Keratinocyte (primary cell): ENCODE measurements around the gene CYSTM1. TPM values are rescaled to one million over a fixed set of nuclear protein-coding genes. Genes with fewer than 3 reads are reported as not detected.
"Not testable (repeated sequence)": the region's sequence is repeated elsewhere in the genome, so short reads cannot be mapped to it uniquely, and the experiment has no call there.

Source experiments
- DNase-seq: peaks from one replicate; pipeline ENCODE4 v3.0.0-alpha.2; 2011; ENCODE audit warnings: low read depth, missing footprints, low spot score
- FAIRE-seq: peaks from 2 replicates; lab custom pipeline; 2011; peaks lifted over from hg19 to GRCh38; lab: Jason Lieb, UNC
- H2AFZ ChIP-seq: 2 replicates; pipeline ENCODE4 v1.6.0; 2012; ENCODE audit warnings: low read length, control low read depth, inconsistent platforms; ENCODE audit not compliant: control insufficient read depth
- H3K27ac ChIP-seq: 2 replicates; pipeline ENCODE4 v1.5.1; 2011; ENCODE audit warnings: low read length; ENCODE audit not compliant: control insufficient read depth, insufficient read depth
- H3K27me3 ChIP-seq: 3 replicates; pipeline ENCODE4 v1.6.0; 2011; ENCODE audit warnings: low read length; ENCODE audit not compliant: control insufficient read depth, insufficient read depth; ENCODE audit errors: extremely low read depth
- H3K36me3 ChIP-seq, 2 experiments: 2 replicates in 1 of 2; 3 replicates in 1 of 2; pipeline ENCODE4 v1.5.1; 2011; ENCODE audit warnings: low read length in 2 of 2, mild to moderate bottlenecking in 1 of 2; ENCODE audit not compliant: control insufficient read depth in 2 of 2, insufficient read depth in 2 of 2; ENCODE audit errors: extremely low read depth in 1 of 2
- H3K4me1 ChIP-seq: 3 replicates; pipeline ENCODE4 v1.5.1; 2011; ENCODE audit warnings: low read length; ENCODE audit not compliant: control insufficient read depth, insufficient read depth; ENCODE audit errors: extremely low read depth
- H3K4me2 ChIP-seq: 3 replicates; pipeline ENCODE4 v1.6.0; 2011; ENCODE audit warnings: low read depth, low read length; ENCODE audit not compliant: control insufficient read depth, insufficient read depth; ENCODE audit errors: extremely low read depth
- H3K4me3 ChIP-seq, 3 experiments: fragments of 200-600 bp in 1 of 3; sonication (generic) in 1 of 3; 2 replicates in 2 of 3; 3 replicates in 1 of 3; pipeline ENCODE4 v1.5.1; 2011 to 2016; ENCODE audit warnings: low read length in 3 of 3, mild to moderate bottlenecking in 3 of 3, control low read depth in 2 of 3, inconsistent platforms in 1 of 3, low read depth in 1 of 3, mixed read lengths in 1 of 3, mixed run types in 1 of 3, moderate library complexity in 1 of 3; ENCODE audit not compliant: control insufficient read depth in 2 of 3, insufficient read depth in 2 of 3; ENCODE audit errors: extremely low read depth in 1 of 3
- H3K79me2 ChIP-seq: 2 replicates; pipeline ENCODE4 v1.6.0; 2012; ENCODE audit warnings: low read length; ENCODE audit not compliant: control insufficient read depth, insufficient read depth
- H3K9ac ChIP-seq: 3 replicates; pipeline ENCODE4 v1.6.0; 2011; ENCODE audit warnings: low read length; ENCODE audit not compliant: control insufficient read depth, insufficient read depth; ENCODE audit errors: extremely low read depth
- H3K9me1 ChIP-seq: 3 replicates; pipeline ENCODE4 v1.6.0; 2011; ENCODE audit warnings: low read length; ENCODE audit not compliant: control insufficient read depth, insufficient read depth; ENCODE audit errors: extremely low read depth
- H3K9me3 ChIP-seq: 2 replicates; pipeline ENCODE4 v1.5.1; 2012; ENCODE audit warnings: low read depth, low read length; ENCODE audit not compliant: control insufficient read depth
- H4K20me1 ChIP-seq: 3 replicates; pipeline ENCODE4 v1.6.0; 2011; ENCODE audit warnings: low read length; ENCODE audit not compliant: control insufficient read depth, insufficient read depth; ENCODE audit errors: extremely low read depth
- EZH2 ChIP-seq: IDR thresholded peaks from one replicate; pipeline ENCODE4 v1.6.1; 2012; ENCODE audit warnings: inconsistent platforms, mild to moderate bottlenecking, low read length, moderate library complexity
- dilution Hi-C: fragments of 300-500 bp; cut with MboI; formaldehyde crosslinking; loops from one replicate; pipeline ENCODE4 v1.7.0; 2020; ENCODE audit warnings: low sequenced_read_pairs; ENCODE audit not compliant: extremely low pct_ligation_motif_present
- polyA plus RNA-seq, 5 experiments: library from polyadenylated mRNA; depleted of rRNA in 3 of 5; stranded (reverse) in 3 of 5; stranded (forward) in 1 of 5; unstranded in 1 of 5; fragments of >200 nt; gene quantifications; 1 replicate in 1 of 5; 2 replicates in 3 of 5; 3 replicates in 1 of 5; pipeline versions ENCODE4 v1.2.1 to v1.2.3, GENCODE V29; 2011 to 2012; ENCODE audit warnings: missing spikeins in 2 of 5, low read depth in 1 of 5, low replicate concordance in 1 of 5
- TF ChIP-seq, protein P1 (sequence below), 3 experiments: IDR thresholded peaks in 1 of 3; conservative IDR thresholded peaks in 1 of 3; optimal IDR thresholded peaks in 1 of 3; 2 replicates in 2 of 3; 3 replicates in 1 of 3; pipeline versions ENCODE3 to v1.5.1; 2011; ENCODE audit warnings: low read length in 3 of 3, mild to moderate bottlenecking in 3 of 3, moderate library complexity in 2 of 3, control low read depth in 1 of 3, inconsistent platforms in 1 of 3; ENCODE audit not compliant: insufficient read depth in 2 of 3; ENCODE audit errors: extremely low read depth in 1 of 3

CYSTM1 gene
- polyA plus RNA-seq, 1 donor (not counting 4 experiments of a cell fraction or from before 2014, with no cell fraction given), result 34.3 TPM

DNA sequence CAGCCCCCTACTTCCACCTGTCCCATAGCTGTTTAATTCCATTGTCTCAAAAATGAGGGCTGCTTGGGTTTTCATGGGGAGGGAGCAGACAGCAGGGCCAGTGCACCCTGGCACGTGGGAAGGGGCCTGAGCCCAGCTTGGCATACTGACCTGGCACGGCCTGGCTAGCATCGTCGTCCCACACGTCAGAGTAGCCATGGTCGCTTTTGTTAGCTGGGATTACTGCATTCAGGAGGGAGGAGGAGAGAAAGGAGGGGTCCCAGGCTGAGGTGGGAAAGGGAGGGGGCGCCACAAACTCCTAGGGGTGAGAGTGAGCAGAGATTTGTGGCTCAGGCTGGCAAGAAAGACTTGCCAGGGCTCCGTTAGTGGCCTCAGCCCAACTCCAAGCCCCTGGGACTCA is 21.1 kb upstream of the CYSTM1 start:
- no peak overlapping the region for H3K9ac ChIP-seq
- H4K20me1 ChIP-seq, result no peaks in the 10 kb centered on the region
- no peaks in the 10 kb centered on the region for H3K9me3 ChIP-seq
- H2AFZ ChIP-seq, result no peak overlapping the region
- no peaks in the 10 kb centered on the region for H3K79me2 ChIP-seq
- H3K9me1 ChIP-seq, result no peaks in the 10 kb centered on the region
- FAIRE-seq (no peak), DNase-seq (no peak)
- H3K4me1 ChIP-seq, result peaks cover 6% of the 10 kb centered on the region
- no peaks in the 10 kb centered on the region for H3K27me3 ChIP-seq
- no peak overlapping the region for H3K4me3 ChIP-seq
- no peak for TF ChIP-seq EZH2
- TF ChIP-seq, protein P1, sequence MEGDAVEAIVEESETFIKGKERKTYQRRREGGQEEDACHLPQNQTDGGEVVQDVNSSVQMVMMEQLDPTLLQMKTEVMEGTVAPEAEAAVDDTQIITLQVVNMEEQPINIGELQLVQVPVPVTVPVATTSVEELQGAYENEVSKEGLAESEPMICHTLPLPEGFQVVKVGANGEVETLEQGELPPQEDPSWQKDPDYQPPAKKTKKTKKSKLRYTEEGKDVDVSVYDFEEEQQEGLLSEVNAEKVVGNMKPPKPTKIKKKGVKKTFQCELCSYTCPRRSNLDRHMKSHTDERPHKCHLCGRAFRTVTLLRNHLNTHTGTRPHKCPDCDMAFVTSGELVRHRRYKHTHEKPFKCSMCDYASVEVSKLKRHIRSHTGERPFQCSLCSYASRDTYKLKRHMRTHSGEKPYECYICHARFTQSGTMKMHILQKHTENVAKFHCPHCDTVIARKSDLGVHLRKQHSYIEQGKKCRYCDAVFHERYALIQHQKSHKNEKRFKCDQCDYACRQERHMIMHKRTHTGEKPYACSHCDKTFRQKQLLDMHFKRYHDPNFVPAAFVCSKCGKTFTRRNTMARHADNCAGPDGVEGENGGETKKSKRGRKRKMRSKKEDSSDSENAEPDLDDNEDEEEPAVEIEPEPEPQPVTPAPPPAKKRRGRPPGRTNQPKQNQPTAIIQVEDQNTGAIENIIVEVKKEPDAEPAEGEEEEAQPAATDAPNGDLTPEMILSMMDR (optimal IDR thresholded peaks at IDR 0.05 in 1 of 3, IDR thresholded peaks at IDR 0.05 in 1 of 3, conservative IDR thresholded peaks at IDR 0.05 in 1 of 3; ENCODE audit: extremely low read depth in 1 of 3, insufficient read depth in 2 of 3, low read length in 3 of 3), result no peak
- no peaks in the 10 kb centered on the region for H3K36me3 ChIP-seq
- dilution Hi-C loops, result loop anchor here (25.0 kb wide), 1 partner anchor 92 kb away; no protein-coding TSS in a partner anchor
- H3K27ac ChIP-seq, result no peak overlapping the region
- no peak overlapping the region for H3K4me2 ChIP-seq

DNA sequence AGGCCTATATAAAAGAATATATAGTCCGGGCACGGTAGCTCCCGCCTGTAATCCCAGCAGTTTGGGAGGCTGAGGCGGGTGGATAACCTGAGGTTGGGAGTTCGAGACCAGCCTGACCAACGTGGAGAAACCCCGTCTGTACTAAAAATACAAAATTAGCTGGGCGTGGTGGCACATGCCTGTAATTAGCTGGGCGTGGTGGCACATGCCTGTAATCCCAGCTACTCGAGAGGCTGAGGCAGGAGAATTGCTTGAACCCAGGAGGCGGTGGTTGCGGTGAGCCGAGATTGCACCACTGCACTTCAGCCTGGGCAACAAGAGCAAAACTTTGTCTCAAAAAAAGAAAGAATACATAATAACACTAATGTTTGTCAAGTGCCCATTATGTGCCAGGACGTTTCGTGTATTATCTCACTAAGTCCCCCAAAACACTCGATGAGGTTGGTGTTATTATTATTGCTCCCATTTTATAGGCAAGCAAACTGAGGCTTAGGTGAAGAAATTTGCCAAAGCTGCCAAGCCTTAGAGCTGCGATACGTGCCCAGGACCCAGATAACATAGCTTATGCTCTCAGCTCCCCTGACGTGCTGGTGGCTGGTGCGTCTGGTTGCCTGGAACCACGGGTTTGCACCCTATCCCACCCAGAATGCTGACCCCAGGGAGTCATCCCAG is 20.1 kb upstream of the CYSTM1 start:
- dilution Hi-C loops, result loop anchor here (25.0 kb wide), 1 partner anchor 93 kb away; no protein-coding TSS in a partner anchor
- not testable (repeated sequence) for H3K9me1 ChIP-seq, H3K4me2 ChIP-seq

More for the DNA sequence above, 20.1 kb upstream of the CYSTM1 start:
- H3K9ac ChIP-seq, H3K27ac ChIP-seq, H3K36me3 ChIP-seq, H3K9me3 ChIP-seq, H3K79me2 ChIP-seq, H4K20me1 ChIP-seq, H2AFZ ChIP-seq, FAIRE-seq, DNase-seq, H3K4me3 ChIP-seq, H3K4me1 ChIP-seq, H3K27me3 ChIP-seq: not testable (repeated sequence)
